CD4-positive, alpha-beta T cell treated with Interleukin-15 for 4 hours (primary cell): Measurements from ENCODE around the gene IL22RA2.
"Not testable (repeated sequence)": the region's sequence is repeated elsewhere in the genome, so short reads cannot be mapped to it uniquely, and the experiment has no call there.

Source experiments
- DNase-seq: peaks from one replicate; pipeline ENCODE4 v3.0.0-alpha.2; 2020; ENCODE audit warnings: low spot score

The IL22RA2 gene

GRCh38 chr6:137123078-137123477, 50.4 kb downstream of the IL22RA2 start:
- DNase-seq: no peak

GRCh38 chr6:137122612-137123011, 50.8 kb downstream of the IL22RA2 start:
- no peak for DNase-seq

GRCh38 chr6:137121401-137121997, 51.9 kb downstream of the IL22RA2 start:
- DNase-seq: no peak

GRCh38 chr6:137120748-137121147, 52.7 kb downstream of the IL22RA2 start:
- no peak for DNase-seq

- no peak for DNase-seq
Measured at GRCh38 chr6:137119196-137120104, 54.0 kb downstream of the IL22RA2 start.

GRCh38 chr6:137117581-137117980, 55.9 kb downstream of the IL22RA2 start:
- no peak for DNase-seq

GRCh38 chr6:137116807-137117206, 56.6 kb downstream of the IL22RA2 start:
- DNase-seq: no peak

GRCh38 chr6:137115658-137116057, 57.8 kb downstream of the IL22RA2 start:
- no peak for DNase-seq

GRCh38 chr6:137112067-137112355, 61.4 kb downstream of the IL22RA2 start:
- no peak for DNase-seq

GRCh38 chr6:137111296-137112066, 62.0 kb downstream of the IL22RA2 start:
- no peak for DNase-seq

- no peak for DNase-seq
Measured at GRCh38 chr6:137107767-137108105, 65.7 kb downstream of the IL22RA2 start.

- DNase-seq: not testable (repeated sequence)
Measured at GRCh38 chr6:137107047-137107766, 66.2 kb downstream of the IL22RA2 start.

- no peak for DNase-seq
Measured at GRCh38 chr6:137106183-137106582, 67.3 kb downstream of the IL22RA2 start.

GRCh38 chr6:137105375-137105774, 68.1 kb downstream of the IL22RA2 start:
- DNase-seq: no peak

- no peak for DNase-seq
Measured at GRCh38 chr6:137104926-137105325, 68.5 kb downstream of the IL22RA2 start.

- DNase-seq: peak; percentile 23
Measured at GRCh38 chr6:137102851-137103492, 70.5 kb downstream of the IL22RA2 start.

GRCh38 chr6:137102050-137102848, 71.2 kb downstream of the IL22RA2 start:
- DNase-seq: no peak

GRCh38 chr6:137099689-137100403, 73.6 kb downstream of the IL22RA2 start:
- no peak for DNase-seq

- no peak for DNase-seq
Measured at GRCh38 chr6:137097526-137097925, 75.9 kb downstream of the IL22RA2 start.

GRCh38 chr6:137097057-137097456, 76.4 kb downstream of the IL22RA2 start:
- no peak for DNase-seq
